Measurements from ENCODE around the gene LGI1.

LGI1 gene

GRCh38 chr10:93796167-93796566, 38.4 kb downstream of the LGI1 start:
- no peak for TF ChIP-seq CTCF (IDR thresholded peaks at IDR 0.05; ENCODE audit: poor library complexity, severe bottlenecking)
- Histone ChIP-seq H3K27ac (ENCODE audit: poor library complexity, severe bottlenecking) (no peak overlapping the region), H3K36me3 (ENCODE audit: low read depth) (no peaks in the 10 kb centered on the region), H3K9me3 (ENCODE audit: severe bottlenecking) (no peaks in the 10 kb centered on the region), H3K4me1 (ENCODE audit: insufficient read depth, poor library complexity, severe bottlenecking) (no peaks in the 10 kb centered on the region), H3K27me3 (ENCODE audit: insufficient read depth, poor library complexity, severe bottlenecking) (no peaks in the 10 kb centered on the region), H3K4me3 (ENCODE audit: severe bottlenecking) (no peak overlapping the region)
- no peak for DNase-seq (ENCODE audit: low spot score)
- no peak for ATAC-seq (ENCODE audit: low read depth)

GRCh38 chr10:93797825-93798224, 40.1 kb downstream of the LGI1 start:
- Histone ChIP-seq H3K36me3 (ENCODE audit: low read depth) (no peaks in the 10 kb centered on the region), H3K4me1 (ENCODE audit: insufficient read depth, poor library complexity, severe bottlenecking) (no peaks in the 10 kb centered on the region), H3K27me3 (ENCODE audit: insufficient read depth, poor library complexity, severe bottlenecking) (no peaks in the 10 kb centered on the region), H3K27ac (ENCODE audit: poor library complexity, severe bottlenecking) (no peak overlapping the region), H3K9me3 (ENCODE audit: severe bottlenecking) (no peaks in the 10 kb centered on the region), H3K4me3 (ENCODE audit: severe bottlenecking) (no peak overlapping the region)
- TF ChIP-seq CTCF (IDR thresholded peaks at IDR 0.05; ENCODE audit: poor library complexity, severe bottlenecking) = no peak
- no peak for DNase-seq (ENCODE audit: low spot score)
- ATAC-seq (ENCODE audit: low read depth) = no peak

- Histone ChIP-seq H3K4me3 (ENCODE audit: severe bottlenecking) (no peak overlapping the region), H3K27ac (ENCODE audit: poor library complexity, severe bottlenecking) (no peak overlapping the region), H3K4me1 (ENCODE audit: insufficient read depth, poor library complexity, severe bottlenecking) (no peaks in the 10 kb centered on the region), H3K36me3 (ENCODE audit: low read depth) (no peaks in the 10 kb centered on the region), H3K27me3 (ENCODE audit: insufficient read depth, poor library complexity, severe bottlenecking) (no peaks in the 10 kb centered on the region), H3K9me3 (ENCODE audit: severe bottlenecking) (no peaks in the 10 kb centered on the region)
- no peak for TF ChIP-seq CTCF (IDR thresholded peaks at IDR 0.05; ENCODE audit: poor library complexity, severe bottlenecking)
- DNase-seq (ENCODE audit: low spot score) (no peak), ATAC-seq (ENCODE audit: low read depth) (no peak)
Measured at GRCh38 chr10:93799155-93799708, 41.5 kb downstream of the LGI1 start.

- ATAC-seq (ENCODE audit: low read depth) (no peak), DNase-seq (ENCODE audit: low spot score) (no peak)
- no peaks in the 10 kb centered on the region for H3K27me3 ChIP-seq (ENCODE audit: insufficient read depth, poor library complexity, severe bottlenecking)
- H3K27ac ChIP-seq (ENCODE audit: poor library complexity, severe bottlenecking) = no peak overlapping the region
- no peak for TF ChIP-seq CTCF (IDR thresholded peaks at IDR 0.05; ENCODE audit: poor library complexity, severe bottlenecking)
- no peak overlapping the region for H3K4me3 ChIP-seq (ENCODE audit: severe bottlenecking)
- no peaks in the 10 kb centered on the region for H3K36me3 ChIP-seq (ENCODE audit: low read depth)
- no peaks in the 10 kb centered on the region for H3K9me3 ChIP-seq (ENCODE audit: severe bottlenecking)
- H3K4me1 ChIP-seq (ENCODE audit: insufficient read depth, poor library complexity, severe bottlenecking) = no peaks in the 10 kb centered on the region
Measured at GRCh38 chr10:93804200-93804599, 46.5 kb downstream of the LGI1 start.

- ATAC-seq (ENCODE audit: low read depth) = no peak
- DNase-seq (ENCODE audit: low spot score) = no peak
- Histone ChIP-seq H3K27ac (ENCODE audit: poor library complexity, severe bottlenecking) (no peak overlapping the region), H3K4me1 (ENCODE audit: insufficient read depth, poor library complexity, severe bottlenecking) (no peaks in the 10 kb centered on the region), H3K36me3 (ENCODE audit: low read depth) (no peaks in the 10 kb centered on the region), H3K9me3 (ENCODE audit: severe bottlenecking) (no peaks in the 10 kb centered on the region), H3K4me3 (ENCODE audit: severe bottlenecking) (no peak overlapping the region), H3K27me3 (ENCODE audit: insufficient read depth, poor library complexity, severe bottlenecking) (no peaks in the 10 kb centered on the region)
- no peak for TF ChIP-seq CTCF (IDR thresholded peaks at IDR 0.05; ENCODE audit: poor library complexity, severe bottlenecking)
Measured at GRCh38 chr10:93806903-93807302, 49.2 kb downstream of the LGI1 start.

All from RWPE2 (cell line).